Measurements from ENCODE around the gene MYO7B. TPM values are rescaled to one million over a fixed set of nuclear protein-coding genes. Genes with fewer than 3 reads are reported as not detected.

MYO7B gene
- total RNA-seq, 1 experiment from 2014 or later, result 28.0 TPM

DNA sequence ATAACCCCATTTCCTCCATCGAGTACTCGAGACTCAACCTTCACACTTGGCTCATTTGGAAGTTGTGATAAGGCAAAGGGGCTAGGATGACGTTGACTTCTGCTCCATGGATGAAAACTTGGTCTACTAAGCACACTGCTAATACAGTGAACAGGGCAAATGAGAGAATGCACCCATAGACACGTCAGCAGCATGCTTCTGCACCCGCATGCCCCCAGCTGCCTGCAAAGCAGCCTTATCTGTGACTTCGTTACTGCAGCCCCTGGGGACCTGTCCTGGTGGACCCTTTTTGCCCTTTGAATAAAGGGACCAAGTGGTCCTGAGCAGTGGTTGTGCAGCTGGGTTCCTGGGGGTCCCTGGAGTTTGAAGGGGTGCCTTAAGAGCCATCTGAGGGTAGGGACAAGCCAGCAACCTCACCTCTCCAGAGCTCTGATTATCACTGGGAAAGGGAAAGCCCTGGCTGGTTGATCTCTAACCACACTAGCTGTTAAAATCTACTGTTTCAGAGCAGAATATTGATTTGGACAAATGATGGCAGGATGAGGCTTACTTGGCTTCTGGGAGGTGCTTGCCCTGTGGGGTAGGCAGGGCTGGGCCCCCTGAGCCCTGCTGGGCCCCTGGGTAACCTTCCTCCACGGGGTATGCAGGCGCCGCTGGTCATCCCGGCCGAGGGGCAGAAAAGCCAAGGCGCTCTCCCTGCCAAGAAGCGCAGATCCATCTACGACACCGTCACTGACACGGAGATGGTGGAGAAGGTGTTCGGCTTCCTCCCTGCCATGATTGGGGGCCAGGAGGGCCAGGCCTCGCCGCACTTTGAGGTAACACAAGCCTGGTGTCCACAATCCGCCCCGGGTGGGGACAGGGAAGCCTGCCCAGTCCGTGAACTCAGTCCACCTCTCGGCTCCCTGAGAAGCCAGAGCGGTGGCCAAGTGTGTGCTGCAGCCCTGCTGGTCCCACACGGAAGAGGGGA lies 72.9 kb downstream of the MYO7B start:
- TF ChIP-seq EZH2phosphoT487 (IDR thresholded peaks at IDR 0.05; ENCODE audit: borderline replicate concordance, low read length), result no peak
- TF ChIP-seq, protein P1, sequence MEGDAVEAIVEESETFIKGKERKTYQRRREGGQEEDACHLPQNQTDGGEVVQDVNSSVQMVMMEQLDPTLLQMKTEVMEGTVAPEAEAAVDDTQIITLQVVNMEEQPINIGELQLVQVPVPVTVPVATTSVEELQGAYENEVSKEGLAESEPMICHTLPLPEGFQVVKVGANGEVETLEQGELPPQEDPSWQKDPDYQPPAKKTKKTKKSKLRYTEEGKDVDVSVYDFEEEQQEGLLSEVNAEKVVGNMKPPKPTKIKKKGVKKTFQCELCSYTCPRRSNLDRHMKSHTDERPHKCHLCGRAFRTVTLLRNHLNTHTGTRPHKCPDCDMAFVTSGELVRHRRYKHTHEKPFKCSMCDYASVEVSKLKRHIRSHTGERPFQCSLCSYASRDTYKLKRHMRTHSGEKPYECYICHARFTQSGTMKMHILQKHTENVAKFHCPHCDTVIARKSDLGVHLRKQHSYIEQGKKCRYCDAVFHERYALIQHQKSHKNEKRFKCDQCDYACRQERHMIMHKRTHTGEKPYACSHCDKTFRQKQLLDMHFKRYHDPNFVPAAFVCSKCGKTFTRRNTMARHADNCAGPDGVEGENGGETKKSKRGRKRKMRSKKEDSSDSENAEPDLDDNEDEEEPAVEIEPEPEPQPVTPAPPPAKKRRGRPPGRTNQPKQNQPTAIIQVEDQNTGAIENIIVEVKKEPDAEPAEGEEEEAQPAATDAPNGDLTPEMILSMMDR (conservative IDR thresholded peaks at IDR 0.05; ENCODE audit: low read depth, low read length), result no peak
- no peak for TF ChIP-seq EZH2 (IDR thresholded peaks at IDR 0.05; ENCODE audit: low read length, unreplicated experiment)
- H3K9me3 ChIP-seq (ENCODE audit: low read length), result no peaks in the 10 kb centered on the region

DNA sequence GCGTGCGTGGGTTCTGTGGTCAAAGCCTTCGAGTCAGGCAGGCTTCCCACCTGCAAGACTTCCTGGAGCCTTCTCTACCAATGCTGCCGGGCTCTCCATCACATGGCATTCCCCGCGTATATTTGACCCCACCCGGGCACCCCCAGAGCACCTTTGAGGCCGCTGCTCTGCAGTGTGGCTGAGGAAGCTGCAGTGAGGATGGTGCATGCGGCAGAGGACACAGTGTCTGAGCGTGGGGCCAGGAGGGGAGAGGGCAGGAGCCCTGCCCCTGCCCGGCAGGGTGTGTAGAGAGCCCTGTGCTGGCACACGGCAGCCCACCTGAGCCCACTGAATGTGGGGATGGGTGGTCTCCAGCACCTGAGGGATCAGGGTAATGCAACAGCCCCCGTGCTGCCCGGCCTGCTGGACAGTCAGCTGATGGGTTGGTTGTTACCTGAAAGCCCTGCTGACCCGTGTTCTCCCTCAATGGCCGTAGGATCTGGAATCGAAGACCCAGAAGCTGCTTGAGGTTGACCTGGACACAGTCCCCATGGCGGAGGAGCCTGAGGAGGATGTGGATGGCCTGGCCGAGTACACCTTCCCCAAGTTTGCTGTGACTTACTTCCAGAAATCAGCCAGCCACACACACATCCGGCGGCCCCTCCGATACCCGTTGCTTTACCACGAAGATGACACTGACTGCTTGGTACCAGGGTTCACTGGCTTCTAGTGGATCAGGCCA lies 73.7 kb downstream of the MYO7B start:
- H3K27ac ChIP-seq (ENCODE audit: low read length), result no peak overlapping the region
- no peaks in the 10 kb centered on the region for H3K27me3 ChIP-seq (ENCODE audit: low read length)
- no peaks in the 10 kb centered on the region for H3K9me3 ChIP-seq (ENCODE audit: low read length)
- intact Hi-C loops (cut with micrococcal nuclease), result no loop called here
- no TSS peak for BruUV-seq (replicated peaks)
- H3K4me1 ChIP-seq (ENCODE audit: insufficient read depth, low read length), result peaks cover 2% of the 10 kb centered on the region
- no peak for ATAC-seq
- H3K4me2 ChIP-seq (ENCODE audit: low read length), result no peak overlapping the region
- POLR2A ChIA-PET (ENCODE audit: unreplicated experiment), result no interaction called here
- H3K9ac ChIP-seq (ENCODE audit: low read length), result no peak overlapping the region
- H4K20me1 ChIP-seq (ENCODE audit: low read length), result no peaks in the 10 kb centered on the region
- no peak overlapping the region for H3K4me3 ChIP-seq (ENCODE audit: low read length)
- no peaks in the 10 kb centered on the region for H3K79me2 ChIP-seq (ENCODE audit: low read length)
- H3F3A ChIP-seq (ENCODE audit: low read length, unreplicated experiment), result no peaks in the 10 kb centered on the region
- no peak for DNase-seq
- TF ChIP-seq, protein P1 (conservative IDR thresholded peaks at IDR 0.05; ENCODE audit: low read depth, low read length), result no peak
- TF ChIP-seq EZH2 (IDR thresholded peaks at IDR 0.05; ENCODE audit: low read length, unreplicated experiment) (no peak), EZH2phosphoT487 (IDR thresholded peaks at IDR 0.05; ENCODE audit: borderline replicate concordance, low read length) (no peak)
- CTCF ChIA-PET, result no interaction called here
- H2AFZ ChIP-seq (ENCODE audit: low read length), result no peak overlapping the region
- H3K36me3 ChIP-seq (ENCODE audit: low read depth, low read length), result no peaks in the 10 kb centered on the region
- no peaks in the 10 kb centered on the region for H3K9me2 ChIP-seq (replicated peaks; ENCODE audit: low read length)

More for the DNA sequence above, 72.9 kb downstream of the MYO7B start:
- Histone ChIP-seq H3K9ac (ENCODE audit: low read length) (no peak overlapping the region), H2AFZ (ENCODE audit: low read length) (no peak overlapping the region), H3K27me3 (ENCODE audit: low read length) (no peaks in the 10 kb centered on the region), H3F3A (ENCODE audit: low read length, unreplicated experiment) (no peaks in the 10 kb centered on the region), H3K36me3 (ENCODE audit: low read depth, low read length) (no peaks in the 10 kb centered on the region), H3K4me3 (ENCODE audit: low read length) (no peak overlapping the region), H3K79me2 (ENCODE audit: low read length) (no peaks in the 10 kb centered on the region), H3K27ac (ENCODE audit: low read length) (no peak overlapping the region), H3K9me2 (replicated peaks; ENCODE audit: low read length) (no peaks in the 10 kb centered on the region), H3K4me1 (ENCODE audit: insufficient read depth, low read length) (no peaks in the 10 kb centered on the region), H4K20me1 (ENCODE audit: low read length) (no peaks in the 10 kb centered on the region), H3K4me2 (ENCODE audit: low read length) (no peak overlapping the region)
- no peak for ATAC-seq
- intact Hi-C loops (cut with micrococcal nuclease), result no loop called here
- POLR2A ChIA-PET (ENCODE audit: unreplicated experiment), result no interaction called here
- CTCF ChIA-PET, result no interaction called here
- no peak for DNase-seq
- BruUV-seq (replicated peaks), result no TSS peak
